HG03457 (cell line): ENCODE results near the gene TMEM248.
"Not testable (repeated sequence)": the region's sequence is repeated elsewhere in the genome, so short reads cannot be mapped to it uniquely, and the experiment has no call there.

Experiments used
- ATAC-seq: cut with Tn5 transposase; IDR thresholded peaks from one replicate; pipeline ENCODE4 v1.9.1; 2021; ENCODE audit warnings: moderate number of reproducible peaks; ENCODE audit not compliant: unreplicated experiment

TMEM248 gene

DNA sequence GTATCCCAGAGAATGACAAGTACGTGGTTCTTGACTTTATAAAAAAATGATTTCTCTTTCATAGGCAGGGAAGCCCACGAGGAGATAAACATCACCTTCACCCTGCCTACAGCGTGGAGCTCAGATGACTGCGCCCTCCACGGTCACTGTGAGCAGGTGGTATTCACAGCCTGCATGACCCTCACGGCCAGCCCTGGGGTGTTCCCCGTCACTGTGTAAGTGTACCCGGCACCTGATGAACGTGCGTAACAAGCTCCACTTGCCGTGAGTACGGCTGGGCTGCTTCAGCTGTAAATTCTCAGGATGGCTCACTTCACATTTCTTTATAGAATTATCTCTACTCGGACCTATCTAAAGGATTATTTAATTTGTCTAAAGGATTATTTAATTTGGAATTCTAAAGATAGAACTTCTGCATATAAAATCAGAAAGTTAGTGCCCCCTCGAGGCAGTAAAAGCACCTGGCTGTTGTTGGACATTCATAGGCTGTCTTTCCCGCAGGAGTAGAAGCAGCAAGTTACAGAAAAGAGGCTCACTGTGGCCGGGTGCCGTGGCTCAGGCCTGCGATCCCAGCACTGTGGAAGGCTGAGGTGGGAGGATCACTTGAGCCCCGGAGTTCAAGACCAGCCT, 27.6 kb downstream of the TMEM248 start:
- ATAC-seq: no peak

DNA sequence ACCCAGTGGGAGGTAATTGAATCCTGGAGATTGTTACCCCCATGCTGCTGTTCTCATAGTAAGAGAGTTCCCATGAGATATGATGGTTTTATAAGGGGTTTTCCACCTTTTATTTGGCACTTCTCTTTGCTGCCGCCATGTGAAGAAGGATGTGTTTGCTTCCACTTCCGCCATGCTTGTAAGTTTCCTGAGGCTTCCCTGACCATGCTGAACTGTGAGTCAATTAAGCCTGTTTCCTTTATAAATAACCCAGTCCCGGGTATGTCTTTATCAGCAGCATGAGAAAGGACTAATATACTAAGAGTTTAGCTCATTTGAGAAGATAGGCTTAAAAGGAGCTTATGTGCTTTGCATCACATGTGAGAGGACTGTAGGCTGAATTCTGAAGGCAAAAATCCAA, 29.3 kb downstream of the TMEM248 start:
- ATAC-seq: no peak

DNA sequence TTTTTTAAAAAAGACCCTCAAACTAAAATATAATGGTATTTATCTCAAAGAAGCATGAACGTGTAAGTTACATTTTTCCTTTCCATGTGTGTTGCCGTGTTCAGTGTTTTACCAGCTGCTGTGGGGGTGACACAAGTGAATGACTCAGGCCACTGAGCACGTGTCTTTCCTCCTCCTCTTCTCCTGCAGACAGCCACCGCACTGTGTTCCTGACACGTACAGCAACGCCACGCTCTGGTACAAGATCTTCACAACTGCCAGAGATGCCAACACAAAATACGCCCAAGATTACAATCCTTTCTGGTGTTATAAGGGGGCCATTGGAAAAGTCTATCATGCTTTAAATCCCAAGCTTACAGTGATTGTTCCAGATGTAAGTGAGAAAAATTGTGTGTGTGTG, 29.7 kb downstream of the TMEM248 start:
- ATAC-seq: no peak

DNA sequence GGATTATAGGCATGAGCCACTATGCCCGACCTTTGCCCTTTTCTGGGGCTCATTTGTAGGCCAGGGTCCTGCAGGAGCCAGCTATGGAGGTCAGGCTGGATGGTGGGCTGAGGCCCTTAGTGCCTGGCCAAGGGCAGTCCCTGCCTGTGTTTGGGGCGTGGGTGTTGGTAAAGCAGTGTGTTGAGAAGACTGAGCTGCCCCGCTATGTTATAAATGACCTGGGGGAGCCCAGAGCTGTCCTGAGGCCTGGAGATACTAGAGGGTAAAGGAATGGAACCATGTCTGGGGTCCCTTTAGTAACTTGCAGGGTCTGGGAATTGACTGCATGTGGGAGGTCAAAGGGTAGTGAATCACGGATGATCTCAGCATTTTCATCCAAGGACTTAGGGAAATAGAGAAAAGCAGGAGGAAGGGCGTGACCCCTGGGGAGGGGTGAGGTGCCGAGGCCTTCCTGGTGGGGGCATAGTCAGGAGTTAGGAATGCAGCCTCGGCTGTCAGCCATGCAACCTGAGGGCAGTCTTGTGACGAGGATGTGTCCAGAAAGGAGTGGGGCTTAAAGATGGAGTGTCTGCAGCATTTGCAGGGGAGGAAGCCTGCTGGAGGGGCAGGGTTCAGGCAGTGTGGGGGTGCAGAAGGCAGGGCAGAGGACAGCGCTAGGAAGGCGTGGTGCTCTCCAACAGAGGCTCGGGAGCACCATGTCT, 31.5 kb downstream of the TMEM248 start:
- no peak for ATAC-seq

DNA sequence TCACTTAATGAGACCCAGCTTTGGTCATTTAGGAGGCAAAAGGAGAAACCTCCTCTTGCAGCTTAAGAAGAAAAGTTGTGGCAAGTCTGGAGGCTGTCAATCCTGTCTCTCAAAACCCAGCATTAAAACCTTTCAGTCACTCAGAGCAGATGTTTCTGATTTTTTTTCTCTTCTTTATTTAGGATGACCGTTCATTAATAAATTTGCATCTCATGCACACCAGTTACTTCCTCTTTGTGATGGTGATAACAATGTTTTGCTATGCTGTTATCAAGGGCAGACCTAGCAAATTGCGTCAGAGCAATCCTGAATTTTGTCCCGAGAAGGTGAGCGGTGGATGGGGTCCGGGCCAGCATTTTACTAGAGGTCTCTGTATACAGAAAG, 32.0 kb downstream of the TMEM248 start:
- ATAC-seq: no peak

DNA sequence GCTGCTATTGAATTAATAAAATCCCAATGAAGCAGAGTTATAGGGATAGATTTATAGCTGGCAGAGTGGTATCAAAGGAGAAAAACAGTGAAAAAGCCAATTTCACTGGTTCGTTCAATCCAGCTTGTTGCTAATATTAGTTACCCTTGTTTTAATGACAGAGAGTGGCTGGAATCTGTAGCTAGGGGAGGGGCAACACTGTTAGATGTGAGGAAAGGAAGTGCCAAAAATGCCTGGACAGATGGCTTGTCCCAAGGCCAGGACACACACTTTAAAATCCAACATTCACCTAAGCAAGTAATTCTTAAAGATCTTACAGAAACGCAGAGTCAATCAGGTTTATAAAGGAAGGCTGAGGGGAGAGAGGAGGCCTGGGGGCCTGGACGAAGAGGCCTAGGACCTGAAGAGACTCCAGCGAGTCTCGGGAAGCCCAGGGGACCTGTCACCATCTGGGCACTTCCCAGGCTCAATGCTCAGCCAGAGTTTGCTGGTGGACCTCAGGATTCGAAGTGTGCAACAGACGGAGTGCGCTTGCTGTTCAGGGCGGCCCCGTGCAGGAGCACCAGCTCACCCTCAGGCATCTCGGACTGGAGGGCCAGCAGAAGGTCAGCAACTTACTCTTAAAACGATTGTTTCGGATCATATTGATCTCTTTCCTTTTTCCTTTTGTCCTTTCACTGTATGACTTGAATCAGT, 36.7 kb downstream of the TMEM248 start:
- ATAC-seq: no peak

DNA sequence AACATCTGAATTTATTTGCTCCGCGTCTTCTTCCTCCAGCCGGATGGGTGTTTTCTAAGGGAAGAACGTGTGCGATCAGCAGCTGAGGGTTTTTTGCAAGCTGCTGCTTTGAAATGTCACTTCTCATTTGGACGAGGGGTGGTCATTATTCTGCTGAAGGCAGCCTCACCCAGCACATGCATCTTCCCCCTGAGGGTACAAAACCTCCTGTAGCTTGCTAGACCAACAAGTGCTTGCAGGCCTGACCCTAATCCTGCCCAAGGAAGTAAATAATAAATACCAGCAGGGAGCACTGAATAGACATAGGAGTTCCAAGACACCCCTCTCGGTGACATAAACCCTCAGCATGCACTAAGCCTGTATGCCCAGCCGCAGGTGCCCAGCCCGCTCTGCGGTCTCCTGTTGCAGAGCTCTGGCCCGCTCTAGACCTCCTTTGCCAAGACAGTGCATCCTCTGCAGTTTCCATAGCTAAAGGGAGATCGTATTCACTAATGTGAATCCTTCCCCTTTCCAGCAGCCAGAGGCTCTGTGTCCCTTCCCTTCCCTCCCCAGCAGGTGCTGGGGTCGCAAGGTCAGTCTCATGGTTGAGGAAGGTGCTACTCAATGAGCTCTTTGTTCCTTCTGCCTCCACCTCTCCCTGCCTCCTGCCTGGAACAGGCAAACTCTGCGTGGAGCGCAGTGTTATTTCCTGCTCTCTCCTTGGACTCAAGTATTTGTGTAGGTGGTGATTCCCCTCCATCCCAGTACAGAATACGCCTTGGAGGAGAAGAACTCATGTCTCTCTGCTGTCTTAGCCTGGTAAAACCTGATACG, 37.7 kb downstream of the TMEM248 start:
- ATAC-seq: no peak

DNA sequence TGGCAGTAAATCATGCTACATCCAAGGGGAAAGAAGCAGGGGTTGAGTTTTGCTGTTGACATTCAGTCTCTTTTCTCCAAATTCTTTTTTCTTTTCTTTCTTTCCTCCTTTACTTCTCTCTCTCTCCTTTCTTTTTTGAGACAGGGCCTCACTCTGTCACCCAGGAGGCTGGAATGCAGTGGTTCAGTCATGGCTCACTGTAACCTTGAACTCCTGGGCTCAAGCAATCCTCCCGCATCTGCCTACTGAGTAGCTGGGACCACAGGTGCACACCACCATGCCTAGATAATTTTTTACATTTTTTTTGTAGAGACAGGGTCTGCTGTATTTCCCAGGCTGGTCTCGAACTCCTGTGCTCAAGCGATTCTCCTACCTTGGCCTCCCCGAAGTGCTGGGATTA, 39.2 kb downstream of the TMEM248 start:
- no peak for ATAC-seq

DNA sequence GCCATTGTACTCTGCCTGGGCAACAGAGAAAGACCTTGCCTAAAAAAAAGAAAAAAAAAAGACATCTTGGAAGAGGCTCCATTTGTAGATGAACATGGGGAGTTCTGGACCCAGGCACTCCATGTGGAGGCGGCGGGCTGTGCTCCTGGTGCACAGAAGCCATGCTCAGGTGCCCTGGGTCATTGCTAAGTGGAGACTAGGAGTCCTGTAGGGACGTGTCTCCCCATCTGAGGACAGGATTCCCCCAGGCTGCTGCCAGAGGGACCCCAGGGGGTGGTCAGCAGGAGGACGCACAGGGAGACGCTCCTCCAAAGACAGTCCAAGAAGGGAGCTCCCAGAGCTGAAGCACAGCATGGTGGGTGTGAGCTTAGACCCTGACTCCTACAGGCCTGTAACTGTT, 40.1 kb downstream of the TMEM248 start:
- no peak for ATAC-seq

DNA sequence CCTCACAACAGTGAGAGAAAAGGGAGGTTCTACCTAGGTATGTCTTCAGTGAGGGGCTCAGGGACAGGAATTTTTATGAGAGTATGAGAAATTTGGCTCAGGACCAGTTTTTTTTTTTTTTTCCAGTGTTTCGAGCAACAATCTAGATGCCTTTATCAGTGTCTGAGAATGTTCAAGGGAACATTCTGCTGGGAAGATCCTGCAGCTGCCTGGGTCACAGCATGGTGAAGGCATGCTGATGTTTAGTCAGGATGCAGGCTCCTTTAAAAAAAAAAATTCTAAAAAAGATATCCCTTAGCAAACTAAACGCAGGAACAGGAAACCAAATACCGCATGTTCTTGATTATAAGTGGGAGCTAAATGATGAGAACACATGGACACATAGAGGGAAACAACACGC, 43.4 kb downstream of the TMEM248 start:
- no peak for ATAC-seq

DNA sequence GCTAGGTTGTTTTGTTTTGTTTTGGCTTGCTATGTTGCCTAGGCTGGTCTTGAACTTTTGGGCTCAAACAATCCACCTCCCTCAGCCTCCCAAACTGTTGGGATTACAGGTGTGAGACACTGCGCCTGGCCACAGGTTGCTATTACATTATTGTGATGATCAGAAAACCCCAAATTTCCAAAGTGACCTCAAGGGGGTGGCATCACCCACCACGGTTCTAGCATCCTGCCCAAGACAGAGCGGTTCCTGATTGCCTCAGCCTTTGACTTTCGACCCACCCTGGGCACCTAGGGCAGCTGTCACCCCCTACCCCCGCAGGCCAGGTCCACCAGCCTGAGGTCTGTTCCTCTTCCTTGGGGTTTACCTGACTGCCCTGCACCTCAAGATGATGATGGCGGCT, 46.0 kb downstream of the TMEM248 start:
- no peak for ATAC-seq

DNA sequence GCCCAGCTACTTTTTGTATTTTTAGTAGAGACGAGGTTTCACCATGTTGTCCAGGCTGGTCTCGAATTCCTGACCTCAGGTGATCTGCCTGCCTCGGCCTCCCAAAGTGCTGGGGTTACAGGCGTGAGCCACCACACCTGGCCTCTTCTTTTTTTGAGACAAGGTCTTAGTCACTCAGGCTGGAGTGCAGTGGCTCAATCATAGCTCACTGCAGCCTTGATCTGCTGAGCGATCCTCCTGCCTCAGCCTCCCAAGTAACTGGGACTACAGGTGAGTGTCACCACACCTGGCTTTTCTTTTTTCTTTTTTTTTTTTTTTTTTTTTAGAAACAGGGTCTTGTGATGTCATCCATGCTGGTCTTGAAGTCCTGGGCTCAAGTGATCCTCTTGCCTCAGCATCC, 48.0 kb downstream of the TMEM248 start:
- ATAC-seq: not testable (repeated sequence)

DNA sequence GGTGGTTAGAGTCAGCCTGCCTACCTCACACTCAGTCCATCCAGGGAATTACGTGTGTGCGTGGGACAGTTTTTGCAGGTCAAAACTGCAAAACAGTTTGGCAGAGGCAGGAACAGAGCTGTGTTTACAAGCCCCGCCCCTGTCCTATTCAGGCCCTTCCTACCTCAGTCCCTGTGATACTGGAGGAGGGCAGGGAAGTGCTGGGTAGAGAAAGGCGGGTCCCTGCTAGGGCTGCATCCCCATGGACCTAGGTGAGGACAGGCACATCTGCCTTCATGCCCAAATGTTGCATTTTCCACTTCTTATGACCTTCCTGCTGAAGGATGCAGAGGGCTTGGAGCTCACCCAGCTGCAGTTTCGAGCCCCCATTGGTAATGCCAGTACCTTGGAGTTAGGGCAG, 49.3 kb downstream of the TMEM248 start:
- no peak for ATAC-seq

DNA sequence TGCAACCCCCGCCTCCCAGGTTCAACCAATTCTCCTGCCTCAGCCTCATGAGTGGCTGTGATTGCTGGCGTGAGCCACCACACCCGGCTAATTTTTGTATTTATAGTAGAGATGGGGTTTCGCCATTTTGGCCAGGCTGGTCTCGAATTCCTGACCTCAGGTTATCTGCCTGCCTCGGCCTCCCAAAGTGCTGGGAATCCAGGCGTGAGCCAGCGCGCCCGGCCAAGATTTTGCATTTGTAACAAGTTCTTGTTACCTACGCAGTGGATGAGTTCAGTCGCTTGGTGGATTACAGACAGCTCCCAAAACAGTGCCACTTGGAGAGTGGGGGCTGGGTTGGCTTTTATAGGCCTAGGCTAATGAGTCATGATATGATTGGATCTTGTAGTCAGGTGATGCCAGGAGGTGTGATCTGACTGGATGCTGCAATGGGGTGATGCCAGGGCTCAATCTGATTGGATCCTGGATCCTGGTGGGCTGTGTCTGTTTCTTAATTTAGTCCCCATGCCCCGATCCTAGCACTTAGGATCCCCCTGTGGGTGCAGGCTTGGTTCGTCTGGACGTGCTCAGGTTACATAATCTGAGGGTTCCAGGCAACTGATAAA, 54.1 kb downstream of the TMEM248 start:
- ATAC-seq: no peak

DNA sequence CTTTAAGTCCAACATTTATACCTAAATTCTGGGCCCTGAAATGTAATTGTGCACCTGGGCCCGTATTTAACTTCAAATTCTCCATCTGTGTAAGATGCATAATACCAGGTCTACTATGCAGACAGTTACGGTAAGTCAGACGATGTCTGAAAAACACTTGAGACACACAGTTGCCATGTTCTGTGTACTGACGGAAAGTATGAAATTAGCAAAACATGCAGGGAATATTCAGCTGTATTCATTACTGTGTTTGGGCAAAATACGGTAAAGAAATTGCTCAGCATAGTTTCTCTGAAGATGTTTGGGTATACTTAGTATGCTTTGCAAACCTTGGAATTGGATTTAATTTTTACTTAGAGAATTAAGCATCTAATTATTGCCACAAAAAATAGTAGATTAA, 57.3 kb downstream of the TMEM248 start:
- not testable (repeated sequence) for ATAC-seq

DNA sequence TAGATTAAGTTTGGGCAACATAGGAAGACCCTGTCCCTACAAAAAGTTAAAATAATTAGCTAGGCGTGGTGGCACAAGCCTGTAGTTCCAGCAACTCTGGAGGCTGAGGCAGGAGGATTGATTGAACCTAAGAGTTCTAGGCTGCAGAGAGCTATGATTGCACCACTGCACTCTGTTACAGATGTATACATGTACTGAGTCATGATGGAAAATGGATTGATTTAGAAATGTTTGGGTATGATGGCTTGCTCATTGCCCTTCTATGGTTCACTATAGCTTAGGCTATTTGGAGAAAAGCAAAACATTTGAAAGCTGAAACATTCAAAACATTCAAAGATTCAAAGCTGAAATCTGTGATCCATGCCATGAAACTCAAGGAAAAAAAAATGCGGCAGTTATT, 58.0 kb downstream of the TMEM248 start:
- not testable (repeated sequence) for ATAC-seq

DNA sequence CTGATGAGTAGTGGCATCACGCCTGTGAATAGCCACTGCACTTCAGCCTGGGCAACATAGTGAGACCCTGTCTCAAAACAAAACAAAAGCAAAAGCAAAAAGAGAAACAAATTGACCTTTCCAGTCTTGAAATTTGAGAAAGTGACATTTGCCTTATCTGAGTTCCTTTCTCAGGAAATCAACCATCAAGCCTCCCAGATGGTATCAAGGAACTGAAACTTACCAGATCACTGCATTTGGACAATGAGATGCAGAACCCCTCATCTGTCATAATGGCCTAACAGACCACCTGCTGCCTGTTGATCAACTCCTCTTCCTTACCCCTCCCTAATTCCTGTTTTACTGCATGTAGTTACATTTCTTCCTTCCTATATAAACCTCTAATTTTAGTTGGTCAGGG, 59.3 kb downstream of the TMEM248 start:
- ATAC-seq: not testable (repeated sequence)

DNA sequence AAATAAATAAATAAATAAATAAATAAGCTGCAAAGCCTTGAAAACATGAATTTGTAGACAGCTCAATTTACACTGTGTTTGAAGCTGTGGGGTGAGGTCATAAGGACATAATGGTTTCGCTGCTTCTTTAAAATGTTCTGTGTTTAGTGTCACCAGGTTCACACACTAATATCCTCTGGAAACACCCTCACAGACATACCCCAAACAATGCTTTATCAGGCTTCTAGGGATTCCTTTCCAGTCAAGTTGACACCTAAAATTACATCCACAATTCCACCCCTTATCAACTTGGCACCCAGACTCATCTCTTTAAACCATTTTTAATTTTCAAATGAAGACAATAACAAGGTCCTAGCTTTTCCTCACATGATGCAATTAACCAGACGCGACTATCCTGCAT, 68.5 kb downstream of the TMEM248 start:
- not testable (repeated sequence) for ATAC-seq

DNA sequence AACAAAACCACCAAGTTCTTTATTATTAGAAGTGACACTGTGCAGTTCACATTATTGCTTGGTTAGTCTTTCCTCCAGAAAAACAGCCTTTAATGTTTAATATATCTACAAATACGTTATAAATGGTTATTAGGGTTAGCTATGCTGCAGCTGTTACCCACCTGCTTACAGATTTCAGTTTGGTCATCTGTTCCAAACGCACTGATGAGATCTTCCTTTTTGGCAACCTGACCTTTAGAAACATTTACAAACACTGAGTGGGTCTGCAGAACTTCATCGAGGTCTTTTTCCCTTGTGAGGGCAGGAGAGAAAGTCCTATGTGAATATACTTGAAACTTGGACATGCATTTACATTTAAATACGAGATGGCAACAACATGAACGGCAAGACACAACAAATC, 73.0 kb downstream of the TMEM248 start:
- not testable (repeated sequence) for ATAC-seq

DNA sequence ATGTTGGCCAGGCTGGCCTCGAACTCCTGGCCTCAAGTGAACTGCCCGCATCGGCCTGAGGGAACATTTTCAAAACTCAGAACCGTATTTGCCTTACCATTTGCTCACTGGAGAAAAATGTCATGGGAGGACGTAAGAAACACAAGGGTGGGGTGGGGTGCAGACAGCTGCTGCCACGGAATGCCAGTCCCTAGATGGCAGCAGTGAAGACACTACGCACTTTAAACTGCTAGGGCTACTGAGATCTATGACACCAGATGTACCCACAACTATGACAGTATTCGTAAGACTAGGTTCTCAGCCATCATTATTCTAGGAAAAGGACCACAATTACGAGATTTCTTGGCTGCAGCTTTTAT, 73.6 kb downstream of the TMEM248 start:
- peak; percentile 25 for ATAC-seq
